GM19395 (cell line): ENCODE measurements around the gene PLCD3.

Experiments
- ATAC-seq: cut with Tn5 transposase; IDR thresholded peaks from one replicate; pipeline ENCODE4 v1.9.1; 2021; ENCODE audit warnings: mild to moderate bottlenecking, moderate library complexity; ENCODE audit not compliant: unreplicated experiment

The PLCD3 gene

DNA sequence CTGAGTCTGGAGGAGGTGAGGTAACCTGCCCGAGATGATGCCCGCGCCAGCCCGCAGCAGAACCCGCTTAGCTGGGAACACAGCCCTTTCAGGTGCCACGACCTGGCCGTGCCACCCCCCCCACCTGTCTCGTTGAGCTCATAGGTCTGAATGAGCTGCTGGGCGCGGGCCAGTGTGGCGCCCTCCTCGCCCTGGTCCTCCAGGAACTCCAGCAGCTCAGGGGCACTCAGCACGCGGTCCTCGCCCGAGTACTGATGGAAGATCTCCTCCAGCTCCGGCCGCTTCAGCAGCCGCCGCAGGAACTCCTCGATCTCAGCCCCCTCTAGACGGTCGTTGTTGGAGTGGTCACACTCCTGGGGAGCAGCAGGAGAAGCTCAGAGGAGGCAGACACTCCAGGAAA, 13.6 kb downstream of the PLCD3 start:
- no peak for ATAC-seq

DNA sequence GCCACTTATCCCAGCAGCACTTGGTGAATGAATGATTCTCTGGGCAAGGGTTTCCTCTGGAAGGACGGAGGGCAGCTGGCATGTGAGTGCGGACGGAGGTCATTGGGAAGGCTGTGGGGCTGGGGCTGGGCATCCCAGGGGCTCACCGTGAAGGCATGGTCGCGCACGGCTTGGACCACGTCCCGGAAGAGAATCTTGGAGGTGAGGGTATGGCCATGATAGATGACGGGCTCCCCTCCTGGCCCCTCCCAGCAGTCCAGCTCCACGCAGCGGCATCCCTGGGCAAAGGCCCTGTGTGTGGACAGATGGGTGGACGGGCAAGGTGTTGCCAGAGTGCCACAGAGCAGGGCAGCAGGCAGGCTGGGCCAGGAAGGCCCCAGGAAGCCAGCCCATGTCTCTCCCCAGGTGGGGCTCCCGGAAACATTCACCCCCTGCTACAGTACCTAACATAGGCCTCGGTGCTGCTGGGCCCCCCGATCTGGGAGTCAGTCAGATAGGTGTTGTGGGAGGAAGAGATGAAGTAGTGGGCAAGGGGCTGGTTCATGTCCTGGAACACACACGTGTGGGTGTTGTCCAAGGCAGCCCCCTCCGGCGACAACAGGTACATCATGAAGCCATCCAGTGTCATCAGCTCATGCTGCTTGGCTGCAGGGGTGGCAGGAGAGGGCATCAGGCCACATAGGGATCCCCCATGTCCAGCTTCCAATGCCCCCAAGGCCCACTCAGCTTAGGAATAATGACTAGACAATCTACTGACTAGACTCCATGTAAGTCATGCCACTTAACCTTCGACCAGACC, 14.3 kb downstream of the PLCD3 start:
- no peak for ATAC-seq

DNA sequence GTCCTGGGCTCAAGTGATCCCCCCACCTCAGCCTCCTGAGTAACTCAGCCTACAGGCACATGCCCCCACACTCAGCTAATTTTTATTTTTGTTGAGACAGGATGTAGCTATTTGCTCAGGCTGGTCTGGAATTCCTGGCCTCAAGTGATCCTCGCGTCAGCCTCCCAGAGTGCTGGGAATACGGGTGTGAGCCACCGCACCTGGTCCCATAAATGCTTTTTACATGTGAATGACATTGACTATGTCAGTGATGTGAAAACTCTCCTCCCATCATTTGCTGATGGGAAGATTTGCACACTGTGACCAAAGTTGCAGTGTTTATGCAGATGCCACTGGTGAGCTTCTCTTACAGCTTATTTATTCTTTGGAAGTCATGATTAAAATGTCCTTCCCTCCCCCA, 15.0 kb downstream of the PLCD3 start:
- no peak for ATAC-seq

DNA sequence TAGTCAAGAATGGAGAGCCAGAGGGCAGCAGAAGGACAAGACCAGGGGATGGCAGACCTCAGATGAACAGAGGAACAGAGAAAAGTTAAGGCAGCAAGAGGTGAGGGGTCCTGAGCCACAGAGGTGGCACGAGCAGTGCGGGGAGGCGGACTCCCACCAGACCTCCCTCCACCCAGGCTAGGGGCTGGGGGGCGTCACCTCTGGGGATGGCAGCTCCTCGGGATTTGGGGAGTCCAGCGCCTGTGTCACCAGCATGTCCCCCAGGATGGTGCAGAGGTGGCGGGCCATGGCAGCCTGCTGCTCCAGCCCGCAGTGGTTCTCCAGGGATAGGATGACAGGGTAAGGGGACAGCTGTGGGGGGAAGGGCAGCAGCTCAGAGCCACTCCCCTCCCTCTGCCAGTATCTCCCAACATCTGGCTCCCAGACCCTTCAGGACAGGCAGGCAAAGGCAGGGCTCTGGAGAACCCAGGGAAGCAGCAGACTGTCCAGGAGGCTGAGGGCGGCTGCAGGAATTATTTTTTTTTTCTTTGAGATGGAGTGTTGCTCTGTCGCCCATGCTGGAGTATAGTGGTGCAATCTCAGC, 15.8 kb downstream of the PLCD3 start:
- ATAC-seq, result no peak

DNA sequence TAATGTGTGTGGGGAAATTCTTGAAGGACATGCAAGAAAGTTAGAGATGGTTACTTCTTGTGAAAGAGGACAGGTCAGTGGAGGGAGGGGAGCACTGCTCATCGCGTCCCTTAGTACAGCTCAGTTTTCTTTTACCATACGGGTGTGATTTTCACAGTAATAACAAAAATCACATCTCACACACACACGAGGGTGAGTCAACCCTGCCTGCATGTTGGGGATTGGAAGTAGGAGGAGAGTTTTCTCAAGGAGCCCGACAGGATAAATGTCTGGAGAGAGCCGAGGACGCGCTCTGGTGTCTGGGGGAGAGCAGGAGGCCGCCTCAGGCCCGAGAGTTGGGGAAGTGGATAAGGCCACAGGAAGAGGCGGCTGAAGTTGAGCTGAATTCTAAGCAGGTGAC, 16.4 kb downstream of the PLCD3 start:
- ATAC-seq, result no peak

DNA sequence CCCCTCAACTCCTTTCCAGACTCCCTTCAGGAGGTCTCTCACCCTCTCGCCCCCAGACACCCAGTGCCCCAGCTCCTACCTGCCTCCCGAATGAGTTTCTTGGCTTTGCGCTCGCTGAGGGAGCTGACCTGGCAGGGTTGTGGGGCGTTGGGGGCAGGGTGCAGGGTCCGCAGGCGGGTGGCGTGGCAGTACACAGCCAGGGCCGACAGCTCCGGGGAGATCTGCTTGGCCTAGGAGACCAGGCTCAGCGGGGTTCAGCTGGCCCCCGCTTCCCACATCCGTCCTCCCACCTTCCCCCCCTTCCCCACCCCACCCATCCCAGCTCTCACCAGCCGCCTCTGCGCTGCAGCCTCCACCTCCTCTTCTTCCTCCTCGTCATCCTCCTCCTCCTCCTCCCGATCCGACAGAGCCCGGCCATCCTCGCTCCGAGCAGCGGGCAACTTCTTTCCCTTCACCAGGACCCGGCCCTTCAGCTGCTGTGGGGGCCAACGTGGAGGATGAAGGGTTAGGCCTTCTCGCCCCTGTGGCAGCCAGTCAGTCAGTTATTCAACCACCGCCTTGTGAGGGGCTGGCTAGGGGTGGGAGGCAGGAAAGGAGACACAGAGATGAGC, 17.2 kb downstream of the PLCD3 start:
- no peak for ATAC-seq

DNA sequence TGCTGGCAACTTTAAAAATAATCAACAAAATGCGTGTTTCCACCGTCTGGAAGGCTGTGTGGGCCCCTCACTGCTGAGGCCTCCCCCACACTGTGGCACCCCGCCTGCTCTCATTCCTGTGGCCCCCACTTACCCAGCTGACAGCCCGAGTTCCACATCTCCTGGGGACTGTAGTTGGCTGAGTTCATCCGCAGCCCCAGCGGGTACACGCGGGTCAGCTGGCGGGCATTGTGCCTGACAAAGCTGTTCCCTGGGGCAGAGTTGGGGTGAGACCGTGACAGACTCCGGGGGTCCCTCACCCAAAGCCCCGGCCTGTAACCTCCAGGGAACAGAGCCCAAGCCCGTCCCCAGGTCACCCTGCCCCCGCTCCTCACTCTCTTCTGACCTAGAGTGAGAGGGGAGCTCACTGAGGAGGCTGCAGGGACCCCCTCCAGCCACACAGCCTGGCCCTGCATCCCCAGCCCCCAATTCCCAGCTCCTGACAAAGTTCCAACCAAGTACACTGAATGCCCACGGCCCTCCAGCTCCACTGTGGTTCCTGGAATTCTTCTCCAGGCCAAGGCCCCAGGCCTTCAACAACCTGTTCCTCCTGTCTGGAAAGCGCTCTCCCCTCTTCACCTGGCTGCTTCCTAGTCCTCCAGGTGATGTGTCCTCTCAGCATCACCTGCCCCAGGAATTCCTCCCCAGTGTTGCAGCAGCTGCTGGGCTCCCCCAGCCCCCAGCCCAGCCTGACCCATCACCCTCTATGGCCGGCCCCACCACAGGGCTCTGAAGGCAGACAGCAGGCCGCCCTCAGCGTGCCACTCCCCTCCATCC, 18.0 kb downstream of the PLCD3 start:
- no peak for ATAC-seq

DNA sequence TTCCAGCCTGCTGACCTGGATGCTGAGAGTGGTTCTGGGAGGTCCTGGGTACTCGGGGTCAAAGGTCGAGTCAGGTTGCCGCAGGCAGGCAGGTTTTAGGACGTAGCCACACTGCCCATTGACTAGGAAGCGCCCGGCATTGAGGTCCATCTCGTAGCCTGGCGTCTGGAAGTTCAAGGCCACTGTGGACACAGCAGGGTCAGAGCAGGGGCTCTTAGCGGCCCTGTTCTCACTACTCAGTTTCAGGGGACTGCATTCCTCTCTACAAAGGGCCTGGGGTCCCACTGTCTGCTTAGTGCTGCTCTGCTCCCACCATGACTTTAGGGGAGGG, 18.9 kb downstream of the PLCD3 start:
- ATAC-seq, result no peak

DNA sequence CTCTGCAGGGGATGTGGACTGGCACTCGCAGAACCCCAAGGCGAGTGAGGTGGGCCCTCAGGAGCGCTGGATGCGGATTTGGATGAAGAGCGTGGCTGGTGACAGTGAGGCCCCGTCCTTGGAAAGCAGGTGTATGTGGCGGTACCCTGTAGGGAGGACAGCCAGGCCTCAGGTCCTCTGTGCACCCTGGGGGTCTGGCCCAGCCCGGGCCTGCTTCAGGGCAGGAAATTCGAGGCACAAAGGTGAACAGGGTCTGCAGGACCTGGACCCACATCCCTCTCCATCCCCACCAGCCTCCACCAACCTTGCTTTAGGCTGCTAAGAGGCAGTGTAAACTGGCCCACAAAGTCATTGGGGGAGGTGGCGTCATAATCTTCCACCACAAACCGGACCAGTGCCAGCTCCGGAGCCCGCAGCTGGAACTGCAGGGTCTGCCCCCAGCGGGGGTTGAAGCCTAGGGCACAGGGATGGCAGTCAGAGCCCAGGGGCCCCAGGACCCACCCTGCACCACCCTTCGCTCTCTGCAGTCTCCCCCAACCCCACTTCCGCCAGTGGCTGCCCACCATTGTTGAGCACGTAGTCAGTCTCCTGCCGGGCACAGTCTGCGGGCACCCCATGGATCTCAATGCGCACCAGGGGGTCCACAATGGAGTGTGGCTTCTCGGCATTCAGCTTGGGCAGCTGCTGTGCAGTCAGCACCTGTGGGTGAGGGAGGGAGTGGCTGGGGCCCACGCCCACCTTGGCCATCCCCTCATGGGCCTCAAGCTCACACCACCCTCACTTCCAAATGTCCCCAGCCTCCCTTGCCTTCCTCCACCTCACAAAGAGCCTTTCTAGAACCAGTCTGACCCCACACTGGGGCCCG, 19.5 kb downstream of the PLCD3 start:
- no peak for ATAC-seq

DNA sequence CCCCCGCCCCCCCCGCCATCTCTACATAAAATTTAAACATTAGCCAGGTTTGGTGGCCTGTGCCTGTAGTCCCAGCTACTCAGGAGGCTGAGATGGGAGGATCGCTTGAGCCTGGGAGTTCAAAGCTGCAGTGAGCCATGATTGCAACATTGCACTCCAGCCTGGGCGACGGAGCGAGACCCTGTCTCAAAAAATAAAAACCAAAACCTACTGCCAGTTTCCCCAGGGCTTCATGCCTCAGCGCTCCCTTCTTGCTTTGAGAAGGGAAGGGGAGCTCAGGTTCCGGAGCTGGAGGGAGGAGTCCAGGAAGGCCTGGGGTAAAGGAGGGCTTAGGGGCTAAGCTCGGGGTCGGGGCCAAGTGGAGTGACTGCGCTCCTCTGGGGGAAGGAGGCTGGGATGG, 20.5 kb downstream of the PLCD3 start:
- ATAC-seq, result no peak

DNA sequence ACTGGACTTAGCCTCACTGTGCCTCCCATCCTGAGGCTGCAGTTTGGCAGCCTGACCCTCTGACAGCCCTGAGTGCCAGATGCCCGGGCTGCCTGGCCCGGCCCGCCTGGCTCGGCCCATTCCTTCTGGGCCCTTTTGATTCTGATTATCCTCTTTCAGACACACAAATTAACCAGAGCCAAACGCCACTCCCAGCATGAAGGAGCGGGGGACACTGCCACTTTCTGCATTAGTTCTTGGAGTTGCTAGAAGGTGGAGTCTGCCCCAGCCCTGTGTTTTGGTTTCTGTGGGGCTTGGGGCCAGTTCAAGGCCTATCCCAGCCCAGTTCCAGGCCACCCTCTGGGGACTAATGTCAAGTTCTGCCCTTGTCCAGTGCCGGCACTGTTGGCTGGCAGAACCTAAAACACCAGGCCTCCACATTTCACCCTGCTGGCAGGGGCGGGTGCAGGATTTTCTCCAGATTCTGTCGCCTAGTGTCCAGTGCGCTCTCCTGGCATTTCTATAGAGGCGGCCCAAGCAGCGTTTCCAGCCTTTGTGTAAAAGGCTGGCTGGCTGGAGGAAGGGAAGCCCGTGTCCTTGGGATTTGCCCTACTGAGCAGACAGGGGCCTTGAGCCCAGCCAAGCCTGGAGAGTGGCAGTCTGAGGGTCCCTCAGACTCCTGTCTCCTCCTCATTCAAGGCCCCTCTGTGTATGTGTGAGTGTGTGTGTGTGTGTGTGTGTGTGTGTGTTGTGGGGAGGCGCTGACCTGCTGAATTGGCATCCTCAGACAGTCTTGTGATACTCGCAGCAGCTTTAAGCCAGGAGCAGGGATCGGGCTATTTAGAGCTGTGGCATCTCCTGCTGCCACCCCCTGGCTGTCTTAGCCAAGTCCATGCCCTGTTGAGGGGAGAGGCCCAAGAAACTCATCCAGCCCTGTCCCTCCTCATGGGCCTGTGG, 21.4 kb downstream of the PLCD3 start:
- no peak for ATAC-seq

DNA sequence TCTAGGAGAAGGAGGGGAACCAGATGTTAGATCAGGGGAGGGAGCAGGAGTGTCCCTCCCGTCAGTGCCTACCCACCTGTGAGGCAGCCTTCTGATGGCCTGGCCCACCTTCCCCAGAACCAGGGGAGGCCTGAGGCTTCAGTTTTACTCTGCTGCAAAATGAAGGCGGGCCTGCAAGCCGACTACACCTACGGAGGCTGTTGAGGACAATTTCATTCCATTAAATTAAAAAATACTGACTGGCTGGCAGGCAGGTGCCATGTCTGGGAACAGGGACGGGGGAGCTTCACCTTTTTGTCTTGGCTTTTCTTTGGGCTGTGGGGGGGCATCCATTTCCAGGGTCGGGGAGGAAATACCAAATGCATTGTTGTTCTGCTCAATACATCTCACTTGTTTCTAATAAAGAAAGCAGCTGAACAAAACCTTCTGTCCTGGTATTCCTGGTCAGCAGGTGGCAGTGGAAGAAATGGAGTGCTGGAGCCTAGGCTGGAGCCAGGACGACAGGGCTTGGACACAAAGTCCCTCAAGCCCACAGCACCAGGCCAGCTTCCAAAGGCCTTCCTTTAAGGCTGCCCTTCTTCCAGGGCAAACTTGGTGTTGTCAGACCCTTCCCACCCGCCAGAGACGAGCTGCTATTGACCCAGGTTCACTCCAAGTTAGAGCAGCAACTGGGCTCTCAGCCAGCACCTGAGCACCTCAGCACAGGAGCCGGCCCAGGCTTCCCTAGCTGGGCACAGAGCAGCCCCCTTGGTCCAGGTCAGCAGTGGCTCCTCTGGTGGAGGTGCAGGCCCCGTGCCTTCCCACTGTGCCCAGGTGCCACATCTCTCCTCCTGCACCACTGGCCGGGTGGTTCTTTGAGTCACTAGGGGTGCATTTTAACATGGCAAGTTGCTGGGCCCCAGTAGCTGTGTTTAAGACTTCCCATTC, 23.5 kb downstream of the PLCD3 start:
- no peak for ATAC-seq

DNA sequence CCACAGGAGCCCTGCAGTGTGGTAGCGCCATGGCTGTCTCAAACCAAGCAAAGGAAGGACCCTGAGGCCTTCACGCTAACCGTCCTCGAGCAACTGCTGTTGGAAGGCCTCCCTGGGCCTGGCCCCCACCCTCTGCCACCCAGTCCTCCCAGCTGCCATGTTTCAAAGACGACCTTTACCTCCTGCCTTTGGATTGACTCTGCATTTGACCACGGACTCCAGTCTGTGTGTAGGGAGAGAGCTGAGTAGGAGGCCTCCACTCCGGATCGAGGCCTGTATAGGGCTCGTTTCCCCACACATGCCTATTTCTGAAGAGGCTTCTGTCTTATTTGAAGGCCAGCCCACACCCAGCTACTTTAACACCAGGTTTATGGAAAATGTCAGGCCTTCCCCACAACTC, 24.3 kb downstream of the PLCD3 start:
- ATAC-seq, result no peak

DNA sequence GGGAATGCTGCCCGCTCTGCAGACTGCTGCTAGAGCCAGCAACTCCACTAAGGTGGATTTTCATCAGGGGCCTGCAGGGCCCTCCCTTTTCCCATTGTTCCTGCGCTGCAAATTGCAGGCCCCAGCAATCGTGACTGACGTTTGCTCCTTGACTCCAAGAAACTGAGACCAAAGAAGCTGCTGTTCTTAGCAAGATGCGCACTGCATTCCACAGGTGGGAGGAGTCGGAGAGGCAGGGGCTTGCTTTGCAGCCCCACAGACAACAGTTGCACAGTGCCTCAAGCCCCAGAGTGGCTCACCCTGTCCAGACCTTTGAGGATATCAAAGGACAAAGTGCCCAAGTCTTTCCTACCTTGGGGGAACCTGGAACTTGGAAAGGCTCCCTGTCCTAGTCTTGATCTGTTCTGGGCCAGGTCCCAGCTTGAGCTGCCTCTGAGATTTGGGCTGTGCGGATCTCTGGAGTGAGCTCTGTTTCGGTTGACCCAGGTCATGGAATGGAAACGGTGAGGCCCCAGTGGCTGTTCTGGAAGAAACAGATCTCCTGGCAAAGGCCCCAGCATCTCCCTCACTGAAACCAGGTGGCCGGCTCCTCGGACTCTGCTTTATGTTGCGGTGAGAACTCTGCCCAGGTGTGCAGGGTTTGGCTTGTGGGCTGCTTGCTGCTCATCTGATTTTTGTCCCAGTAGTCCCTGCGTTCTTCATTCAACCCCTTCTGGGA, 24.9 kb downstream of the PLCD3 start:
- ATAC-seq, result no peak

DNA sequence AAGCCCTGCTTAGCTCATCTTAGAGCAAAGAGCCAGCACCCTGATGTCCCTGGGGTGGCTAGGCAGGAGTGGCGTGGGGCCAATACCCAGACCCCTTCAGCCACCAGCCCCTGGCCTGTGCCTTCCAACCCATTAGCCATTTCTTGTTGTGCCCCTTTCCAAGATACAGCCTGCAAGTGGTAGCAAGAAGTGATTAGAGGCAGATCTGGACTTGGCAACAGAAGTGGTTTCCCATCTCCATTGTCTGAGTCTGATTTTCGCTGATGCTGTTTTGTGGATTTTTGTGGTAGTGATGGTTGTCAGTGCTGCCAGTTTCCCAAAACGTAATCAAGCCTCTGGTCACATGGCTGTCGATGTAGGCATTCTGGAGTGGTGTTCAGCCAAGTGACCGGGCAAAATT, 25.7 kb downstream of the PLCD3 start:
- no peak for ATAC-seq

DNA sequence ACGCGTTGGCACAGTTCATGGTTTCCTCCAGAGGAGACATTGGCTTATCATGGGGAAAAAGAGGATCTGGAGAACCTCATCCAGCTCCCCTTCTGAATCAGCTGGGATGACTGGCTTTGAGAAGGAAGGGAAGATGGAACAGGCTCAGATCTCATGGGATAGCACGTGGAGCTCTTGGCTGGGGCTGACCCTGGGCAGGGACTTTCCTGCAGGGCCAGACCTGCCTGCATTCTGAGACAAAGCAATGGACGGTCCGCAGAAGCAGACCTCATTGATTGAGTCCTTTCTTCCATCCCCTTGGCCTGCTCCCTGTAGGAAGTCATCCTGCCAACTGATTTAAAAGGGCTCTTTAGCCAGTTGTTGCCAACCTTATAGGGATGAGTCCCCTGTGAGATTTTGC, 26.2 kb downstream of the PLCD3 start:
- ATAC-seq, result no peak

DNA sequence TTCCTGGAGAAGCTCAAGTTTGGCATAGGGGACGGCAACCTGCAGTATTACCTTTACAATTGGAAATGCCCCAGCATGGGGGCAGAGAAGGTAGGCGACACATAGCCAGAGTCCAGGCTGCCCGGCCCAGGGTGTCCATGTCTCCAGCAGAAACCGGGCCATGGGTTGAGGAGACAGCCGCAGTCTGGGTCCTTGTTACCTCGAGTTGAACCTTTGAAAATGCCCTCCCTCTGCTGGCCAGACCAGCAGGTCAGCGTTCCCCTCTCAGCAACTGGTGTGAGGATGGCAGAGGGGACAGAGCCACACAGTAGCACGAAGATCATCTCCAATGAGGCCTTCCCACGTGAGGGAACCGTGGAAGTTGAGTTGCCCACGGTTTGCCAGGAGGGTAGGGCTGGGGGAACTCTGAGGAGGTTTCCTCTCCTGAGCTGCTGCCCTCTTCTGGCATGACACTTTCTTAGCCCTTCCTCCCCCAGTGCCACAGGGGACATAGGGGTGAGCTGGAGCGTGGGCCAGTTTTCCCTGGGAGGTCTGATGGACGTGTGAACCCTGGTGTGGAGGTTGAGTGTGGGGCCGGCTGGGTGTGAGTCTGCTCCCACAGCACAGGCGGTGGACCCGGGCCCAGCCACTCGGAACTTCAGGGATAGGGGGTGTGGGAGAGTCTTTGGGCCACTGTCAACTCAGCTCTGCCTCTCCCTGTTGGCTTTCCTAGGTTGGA, 27.2 kb downstream of the PLCD3 start:
- ATAC-seq, result no peak
